ENCODE results near the gene ZNF207. TPM values are rescaled to one million over a fixed set of nuclear protein-coding genes. Genes with fewer than 3 reads are reported as not detected.

ZNF207 gene
- total RNA-seq, 1 donor from 2014 or later = 304 TPM

DNA sequence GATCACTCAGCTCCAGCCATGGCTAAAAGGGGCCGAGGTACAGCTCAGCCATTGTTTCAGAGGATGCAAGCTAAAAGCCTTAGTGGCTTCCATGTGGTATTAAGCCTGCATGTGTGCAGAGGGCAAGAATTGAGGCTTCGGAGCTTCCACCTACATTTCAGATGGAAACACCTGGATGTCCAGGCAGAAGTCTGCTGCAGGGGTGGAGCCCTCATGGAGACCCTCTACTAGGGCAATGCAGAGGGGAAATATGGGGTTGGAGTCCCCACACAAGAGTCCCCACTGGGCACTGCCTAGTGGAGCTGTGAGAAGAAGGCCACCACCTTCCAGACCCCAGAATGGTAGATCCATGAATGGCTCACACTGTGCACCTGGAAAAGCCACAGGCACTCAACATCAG lies 79.6 kb downstream of the ZNF207 start:
- Histone ChIP-seq H3K4me3 (no peak overlapping the region), H3K36me3 (no peaks in the 10 kb centered on the region), H3K27me3 (no peaks in the 10 kb centered on the region), H2AFZ (replicated peaks) (no peak overlapping the region), H3K9me3 (ENCODE audit: low read depth) (no peaks in the 10 kb centered on the region), H3K4me1 (no peaks in the 10 kb centered on the region), H3F3A (ENCODE audit: low read depth) (no peaks in the 10 kb centered on the region), H3K27ac (no peak overlapping the region), H3K4me2 (no peak overlapping the region), H3K9ac (no peak overlapping the region), H3K79me2 (ENCODE audit: low read depth) (no peaks in the 10 kb centered on the region), H4K20me1 (ENCODE audit: low read depth) (no peaks in the 10 kb centered on the region)
- no peaks in the 10 kb centered on the region for H3K4me1 Mint-ChIP-seq
- DNase-seq (ENCODE audit: low spot score) = no peak
- TF ChIP-seq EZH2phosphoT487 (IDR thresholded peaks at IDR 0.05) (no peak), EZH2 (IDR thresholded peaks at IDR 0.05) (no peak)
- TF ChIP-seq, protein P1, sequence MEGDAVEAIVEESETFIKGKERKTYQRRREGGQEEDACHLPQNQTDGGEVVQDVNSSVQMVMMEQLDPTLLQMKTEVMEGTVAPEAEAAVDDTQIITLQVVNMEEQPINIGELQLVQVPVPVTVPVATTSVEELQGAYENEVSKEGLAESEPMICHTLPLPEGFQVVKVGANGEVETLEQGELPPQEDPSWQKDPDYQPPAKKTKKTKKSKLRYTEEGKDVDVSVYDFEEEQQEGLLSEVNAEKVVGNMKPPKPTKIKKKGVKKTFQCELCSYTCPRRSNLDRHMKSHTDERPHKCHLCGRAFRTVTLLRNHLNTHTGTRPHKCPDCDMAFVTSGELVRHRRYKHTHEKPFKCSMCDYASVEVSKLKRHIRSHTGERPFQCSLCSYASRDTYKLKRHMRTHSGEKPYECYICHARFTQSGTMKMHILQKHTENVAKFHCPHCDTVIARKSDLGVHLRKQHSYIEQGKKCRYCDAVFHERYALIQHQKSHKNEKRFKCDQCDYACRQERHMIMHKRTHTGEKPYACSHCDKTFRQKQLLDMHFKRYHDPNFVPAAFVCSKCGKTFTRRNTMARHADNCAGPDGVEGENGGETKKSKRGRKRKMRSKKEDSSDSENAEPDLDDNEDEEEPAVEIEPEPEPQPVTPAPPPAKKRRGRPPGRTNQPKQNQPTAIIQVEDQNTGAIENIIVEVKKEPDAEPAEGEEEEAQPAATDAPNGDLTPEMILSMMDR (IDR thresholded peaks at IDR 0.05) = no peak
- peaks cover 16% of the 10 kb centered on the region for H3K9me3 Mint-ChIP-seq
- H3K27me3 Mint-ChIP-seq (ENCODE audit: insufficient read depth, low read depth) = peaks cover 7% of the 10 kb centered on the region
- no peak overlapping the region for H3K27ac Mint-ChIP-seq
- no peaks in the 10 kb centered on the region for H3K36me3 Mint-ChIP-seq
- H3K4me3 Mint-ChIP-seq = no peak overlapping the region

MicroRNAs within 50 kb of the gene (microRNA counts, 767-probe panel; counts per million panel counts)
- 460 counts per million, percentile 90 among the panel's probes with 10 or more counts for microRNA hsa-miR-632

Small RNAs within 50 kb of the gene (microRNA-seq; reads per million reads assigned to microRNA genes)
- not detected for gene MIR632

Small RNAs within 50 kb of the gene (small RNA-seq; reads per million reads assigned to genes)
- not detected for gene AC005899.6

Other genes with a start within 250 kb of the ZNF207 start
- gene RHOT1, start 207.7 kb upstream of the ZNF207 start, total RNA-seq (ENCODE audit: low replicate concordance) = 43.7 and 76.4 TPM in 2 replicates
- gene RHBDL3, start 84.3 kb upstream of the ZNF207 start, total RNA-seq (ENCODE audit: low replicate concordance) = 2.5 and 3.7 TPM in 2 replicates
- 38.2 and 57.4 TPM in 2 replicates for gene C17orf75, start 8.0 kb upstream of the ZNF207 start, total RNA-seq (ENCODE audit: low replicate concordance)
- 74.5 and 101 TPM in 2 replicates for gene PSMD11, start 94.4 kb downstream of the ZNF207 start, total RNA-seq (ENCODE audit: low replicate concordance)
- 6.9 and 8.8 TPM in 2 replicates for gene CDK5R1, start 136.8 kb downstream of the ZNF207 start, total RNA-seq (ENCODE audit: low replicate concordance)

All from neural progenitor cell (in vitro differentiated cells).